Left colon (tissue), 2 donors: ENCODE results near the gene NCKAP5. TPM values are rescaled to one million over a fixed set of nuclear protein-coding genes. Genes with fewer than 3 reads are reported as not detected.

ENCODE experiments used
- ATAC-seq: fragments of 200-7000 bp; cut with Tn5 transposase; one replicate; pipeline ENCODE4 v1.9.1; 2020; ENCODE audit warnings: mild to moderate bottlenecking, moderate library complexity
- DNase-seq, 2 donors: peaks; one replicate each; pipeline ENCODE4 v3.0.0-alpha.2; 2020
- intact Hi-C, 2 donors: fragments of 100-400 bp; cut with DNase I in 1 of 2; cut with micrococcal nuclease in 1 of 2; formaldehyde crosslinking; loops; one replicate each; pipeline versions ENCODE4 v1.11.2 to v1.14.0; 2022; cut with DNase I, micrococcal nuclease
- total RNA-seq, 2 donors: library from RNA; stranded (reverse); fragmentation: NEBNext Ultra II Directional; extraction: Animal tissue kit (Norgen Biotek cat#: 25700); gene quantifications; one replicate each; pipeline ENCODE4 v1.2.1, GENCODE V29; 2021
- donor health status: DM: no; HTN: no; CAD: no.
- donor health status: DM: yes; HTN: yes; CAD: no.

Gene NCKAP5
- total RNA-seq, 2 donors from 2014 or later = 2.0 to 5.8 TPM

GRCh38 chr2:133377021-133377481 is 191.2 kb downstream of the NCKAP5 start:
- intact Hi-C loops = no loop called here
- DNase-seq = no peak

GRCh38 chr2:133374781-133375180 is 193.5 kb downstream of the NCKAP5 start:
- ATAC-seq (no peak), DNase-seq (no peak)
- intact Hi-C loops = no loop called here

More at GRCh38 chr2:133377021-133377481, 191.2 kb downstream of the NCKAP5 start:
- ATAC-seq = no peak

GRCh38 chr2:133371286-133371685 is 197.0 kb downstream of the NCKAP5 start:
- intact Hi-C loops = no loop called here
- DNase-seq (no peak), ATAC-seq (no peak)

GRCh38 chr2:133369901-133370658 is 198.2 kb downstream of the NCKAP5 start:
- intact Hi-C loops = no loop called here
- DNase-seq = no peak
- no peak for ATAC-seq

GRCh38 chr2:133365117-133365516 is 203.1 kb downstream of the NCKAP5 start:
- DNase-seq (no peak), ATAC-seq (no peak)
- intact Hi-C loops = no loop called here

- DNase-seq (no peak), ATAC-seq (no peak)
- intact Hi-C loops = no loop called here
These were observed 203.6 kb downstream of the NCKAP5 start for GRCh38 chr2:133364636-133365035.

- DNase-seq (no peak), ATAC-seq (no peak)
- intact Hi-C loops = no loop called here
These were observed 204.4 kb downstream of the NCKAP5 start for GRCh38 chr2:133363884-133364283.

GRCh38 chr2:133362061-133362476 is 206.2 kb downstream of the NCKAP5 start:
- ATAC-seq = no peak
- no peak for DNase-seq
- intact Hi-C loops = no loop called here

- intact Hi-C loops = no loop called here
- ATAC-seq (no peak), DNase-seq (no peak)
These were observed 207.4 kb downstream of the NCKAP5 start for GRCh38 chr2:133360882-133361281.

- ATAC-seq = no peak
- no peak for DNase-seq
- intact Hi-C loops = no loop called here
These were observed 208.1 kb downstream of the NCKAP5 start for GRCh38 chr2:133360190-133360589.

GRCh38 chr2:133352719-133353118 is 215.5 kb downstream of the NCKAP5 start:
- ATAC-seq = no peak
- DNase-seq = no peak
- intact Hi-C loops = no loop called here

- ATAC-seq (no peak), DNase-seq (no peak)
- intact Hi-C loops = no loop called here
These were observed 221.6 kb downstream of the NCKAP5 start for GRCh38 chr2:133346654-133347053.

GRCh38 chr2:133345638-133346037 is 222.6 kb downstream of the NCKAP5 start:
- no peak for DNase-seq
- no peak for ATAC-seq
- intact Hi-C loops = no loop called here

GRCh38 chr2:133344849-133345248 is 223.4 kb downstream of the NCKAP5 start:
- intact Hi-C loops = no loop called here
- ATAC-seq (no peak), DNase-seq (no peak)

- no peak for DNase-seq
- intact Hi-C loops = no loop called here
- no peak for ATAC-seq
These were observed 225.3 kb downstream of the NCKAP5 start for GRCh38 chr2:133343018-133343352.

- ATAC-seq (no peak), DNase-seq (no peak)
- intact Hi-C loops = no loop called here
These were observed 225.8 kb downstream of the NCKAP5 start for GRCh38 chr2:133342286-133343017.

- intact Hi-C loops = no loop called here
- DNase-seq (no peak), ATAC-seq (no peak)
These were observed 226.7 kb downstream of the NCKAP5 start for GRCh38 chr2:133341575-133341974.

GRCh38 chr2:133338224-133338623 is 230.0 kb downstream of the NCKAP5 start:
- no peak for ATAC-seq

GRCh38 chr2:133334923-133335322 is 233.3 kb downstream of the NCKAP5 start:
- intact Hi-C loops = no loop called here
- ATAC-seq (no peak), DNase-seq (no peak)

More at GRCh38 chr2:133338224-133338623, 230.0 kb downstream of the NCKAP5 start:
- intact Hi-C loops = no loop called here
- no peak for DNase-seq

- intact Hi-C loops = no loop called here
- ATAC-seq (no peak), DNase-seq (no peak)
These were observed 235.1 kb downstream of the NCKAP5 start for GRCh38 chr2:133333181-133333580.
